ENCODE measurements around the gene SLC25A11.

SLC25A11 gene

DNA sequence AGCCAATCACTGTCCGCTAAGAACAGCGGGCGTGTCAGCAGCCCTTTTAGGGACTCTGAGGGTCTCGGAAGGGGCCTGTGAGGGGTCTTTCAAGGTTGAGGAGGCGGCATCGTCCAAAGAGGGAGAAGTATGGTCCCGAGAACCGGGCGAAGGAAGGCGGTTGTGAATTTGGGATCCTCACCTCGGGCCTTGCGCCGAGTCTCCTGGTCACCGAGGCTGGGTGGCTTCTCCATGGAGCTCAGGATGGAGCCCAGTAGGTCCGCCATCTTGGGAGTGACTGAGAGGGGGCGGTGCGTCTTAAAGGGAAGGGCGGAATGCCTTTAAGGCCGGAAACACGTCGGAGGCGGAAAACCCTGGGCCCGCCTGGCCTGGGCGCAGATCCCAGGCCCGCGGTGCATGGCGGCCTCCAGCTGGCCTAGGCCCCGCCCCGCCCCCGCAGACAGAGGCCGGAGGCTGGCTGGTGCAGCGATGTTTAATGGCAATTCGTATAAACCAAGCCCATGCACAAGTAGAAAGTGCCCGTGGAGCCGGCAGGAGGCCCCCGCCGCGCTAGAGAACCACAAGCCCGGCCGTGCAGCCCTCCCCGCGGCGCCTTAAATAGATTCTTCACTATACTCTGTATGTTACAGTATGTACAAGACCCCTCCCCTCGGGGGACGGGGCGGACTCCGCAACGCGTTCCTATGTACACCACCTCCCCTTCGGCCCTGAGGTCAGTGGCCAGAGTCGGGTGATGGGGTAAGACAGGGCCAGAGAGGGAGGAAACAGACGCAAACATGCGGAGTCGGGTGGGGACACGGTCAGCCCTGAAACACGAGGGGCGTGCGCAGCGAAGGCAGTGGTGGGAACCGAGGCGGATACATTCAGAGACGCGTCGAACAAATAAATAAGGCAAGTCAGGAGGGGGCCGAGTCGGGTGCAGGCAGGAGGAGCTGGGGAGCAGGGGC is 28.0 kb upstream of the SLC25A11 start, which contains the start of gene SPAG7:
TSS of gene SPAG7 (minus strand) at position 279 of the 947 bp plus-strand sequence. CDS start at position 266, 13 bp downstream.
- peak; percentile 87 for DNase-seq (ENCODE audit: extremely low spot score, insufficient read length, low read depth)
- no peak for FAIRE-seq

DNA sequence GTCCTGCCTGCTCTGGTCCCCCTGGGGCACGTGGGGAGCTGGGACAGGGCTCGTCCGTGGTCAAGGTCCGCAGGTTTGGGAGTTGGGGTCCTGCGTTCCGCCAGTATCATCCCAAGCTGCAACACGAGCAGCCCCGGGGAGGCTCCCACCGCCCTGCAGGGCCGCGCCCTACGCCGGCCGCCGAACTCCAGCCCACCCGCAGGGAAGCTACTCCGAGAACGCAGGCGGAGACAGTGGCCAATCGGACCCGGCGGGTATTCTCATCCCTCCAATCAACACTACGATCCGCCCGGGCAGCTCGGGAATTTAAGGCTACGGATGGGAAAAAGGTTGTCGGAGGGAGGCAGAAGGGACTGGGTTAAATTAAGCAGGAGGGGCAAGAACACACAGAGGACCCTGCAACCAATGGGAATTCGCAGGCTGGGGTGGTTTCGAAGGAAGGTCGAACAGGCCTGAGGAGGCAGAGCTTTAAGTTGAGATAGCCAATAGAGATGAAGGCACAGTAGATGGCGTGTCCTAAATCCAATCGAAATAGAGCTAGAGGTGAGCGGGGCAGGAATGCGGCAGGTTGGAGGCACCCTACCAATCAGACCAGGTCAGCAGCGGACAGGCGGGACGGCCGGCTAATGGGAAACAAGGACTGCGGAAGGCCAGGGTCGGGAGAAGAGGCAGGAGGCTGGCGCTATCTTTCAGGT is 27.1 kb upstream of the SLC25A11 start:
- DNase-seq (ENCODE audit: extremely low spot score, insufficient read length, low read depth) = peak; percentile 91
- peak; percentile 100 for FAIRE-seq

DNA sequence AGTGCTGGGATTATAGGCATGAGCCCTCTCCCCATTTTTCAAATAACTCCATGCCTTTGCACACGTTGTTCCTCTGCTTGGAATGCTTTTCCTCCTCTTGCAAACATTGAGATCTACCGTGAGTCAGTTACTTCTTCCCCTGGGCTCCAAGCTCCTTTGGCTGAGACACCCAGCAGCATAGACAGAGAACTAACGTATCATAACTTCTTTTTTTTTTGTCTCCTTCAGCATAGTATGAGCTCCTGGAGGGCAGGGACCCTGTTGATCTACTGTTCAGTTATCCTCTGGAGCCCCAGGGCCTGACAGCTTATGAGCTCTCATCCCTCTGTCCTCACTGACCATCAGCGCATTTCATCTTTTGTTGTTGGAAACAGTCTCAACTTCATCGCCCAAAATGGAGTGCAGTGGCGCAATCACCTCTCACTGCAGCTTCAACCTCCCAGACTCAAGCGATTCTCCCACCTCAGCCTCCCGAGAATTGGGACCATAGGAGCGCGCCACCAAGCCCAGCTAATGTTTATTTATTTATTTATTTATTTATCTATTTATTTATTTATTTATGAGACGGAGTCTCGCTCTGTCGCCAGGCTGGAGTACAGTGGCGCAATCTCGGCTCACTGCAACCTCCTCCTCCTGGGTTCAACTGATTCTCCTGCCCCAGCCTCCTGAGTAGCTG is 25.6 kb upstream of the SLC25A11 start:
- FAIRE-seq (no peak), DNase-seq (ENCODE audit: extremely low spot score, insufficient read length, low read depth) (no peak)

DNA sequence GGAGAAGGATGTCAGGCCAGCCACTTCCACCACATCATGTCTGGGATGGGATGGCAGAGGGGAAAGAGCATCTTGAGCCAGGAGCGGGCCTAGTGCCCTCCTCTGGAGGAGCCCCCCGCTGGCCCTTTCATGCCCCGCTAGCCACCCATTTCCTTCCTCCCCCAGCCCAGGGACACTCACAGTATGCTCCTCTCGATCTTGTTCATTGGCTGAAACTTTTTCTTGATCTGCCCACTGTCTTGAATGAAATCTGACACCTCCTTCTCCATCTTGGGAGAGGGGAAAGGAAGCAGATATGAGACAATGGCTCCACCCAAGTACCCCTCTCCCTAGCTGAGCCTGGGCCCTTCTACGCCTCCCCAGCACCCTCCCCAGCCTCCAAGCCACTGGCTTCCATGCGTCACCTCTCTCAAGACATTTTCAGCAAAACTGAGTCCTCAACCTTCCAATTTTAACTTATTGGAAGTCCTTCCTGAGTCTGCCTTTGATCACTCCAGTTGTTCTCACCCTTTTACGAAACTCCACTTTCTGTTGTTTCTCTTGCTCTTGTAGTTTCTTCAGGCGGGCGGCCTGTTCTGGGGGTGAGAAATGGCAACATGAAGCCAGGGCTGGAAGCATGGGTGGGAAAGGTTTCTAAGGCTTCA is 20.6 kb upstream of the SLC25A11 start:
- FAIRE-seq (no peak), DNase-seq (ENCODE audit: extremely low spot score, insufficient read length, low read depth) (no peak)

DNA sequence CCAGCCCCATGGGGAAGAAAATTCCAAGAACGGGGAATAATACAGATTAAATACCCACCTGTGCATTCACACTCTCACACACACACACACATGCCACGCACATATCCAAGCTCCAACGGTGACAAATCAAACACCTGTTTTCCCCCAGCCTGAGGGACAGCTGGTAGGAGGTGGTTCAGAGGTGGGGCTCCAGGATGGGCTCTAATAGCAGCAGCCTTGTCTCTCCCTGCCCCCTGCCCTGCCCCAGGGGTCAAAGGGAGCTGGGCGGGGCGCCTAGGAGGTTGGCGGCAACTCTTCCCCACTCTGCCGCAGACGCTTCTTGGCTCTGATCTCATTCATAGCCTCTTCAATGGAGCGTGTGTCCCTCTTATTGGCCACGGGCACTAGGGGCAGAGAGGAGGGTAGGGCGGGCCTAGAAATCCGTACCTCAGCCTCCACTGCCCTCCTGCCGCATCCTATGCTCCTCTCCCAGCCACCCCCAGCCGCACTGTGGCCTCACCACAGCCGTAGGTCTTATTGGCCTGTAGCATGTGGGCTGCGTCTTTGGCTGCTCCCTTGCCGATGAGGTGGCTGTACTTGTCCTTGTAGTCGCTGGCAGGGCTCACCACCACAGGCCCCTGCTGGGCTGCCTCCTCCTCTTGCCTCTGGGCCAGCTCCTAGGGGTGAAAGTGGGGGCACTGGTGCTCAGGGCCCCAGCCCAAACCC is 19.6 kb upstream of the SLC25A11 start:
- no peak for DNase-seq (ENCODE audit: extremely low spot score, insufficient read length, low read depth)
- no peak for FAIRE-seq

DNA sequence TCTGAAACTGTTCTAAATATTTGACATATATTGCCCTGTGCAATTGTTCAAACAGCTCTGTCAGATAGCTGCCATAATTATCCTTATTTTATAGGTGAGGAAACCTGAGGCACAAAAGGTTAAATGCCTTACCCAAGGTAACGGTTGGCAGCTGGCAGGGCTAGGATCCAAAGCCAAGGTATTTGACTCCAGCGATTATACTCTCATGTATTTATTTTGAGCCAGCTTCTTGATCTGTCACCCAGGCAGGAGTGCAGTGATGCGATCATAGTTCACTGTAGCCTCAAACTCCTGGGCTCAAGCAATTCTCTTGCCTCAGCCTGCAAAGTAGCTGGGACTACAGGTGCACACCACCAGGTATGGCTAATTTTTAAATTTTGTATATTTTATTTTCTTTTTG is 18.3 kb upstream of the SLC25A11 start:
- FAIRE-seq = no peak
- no peak for DNase-seq (ENCODE audit: extremely low spot score, insufficient read length, low read depth)

DNA sequence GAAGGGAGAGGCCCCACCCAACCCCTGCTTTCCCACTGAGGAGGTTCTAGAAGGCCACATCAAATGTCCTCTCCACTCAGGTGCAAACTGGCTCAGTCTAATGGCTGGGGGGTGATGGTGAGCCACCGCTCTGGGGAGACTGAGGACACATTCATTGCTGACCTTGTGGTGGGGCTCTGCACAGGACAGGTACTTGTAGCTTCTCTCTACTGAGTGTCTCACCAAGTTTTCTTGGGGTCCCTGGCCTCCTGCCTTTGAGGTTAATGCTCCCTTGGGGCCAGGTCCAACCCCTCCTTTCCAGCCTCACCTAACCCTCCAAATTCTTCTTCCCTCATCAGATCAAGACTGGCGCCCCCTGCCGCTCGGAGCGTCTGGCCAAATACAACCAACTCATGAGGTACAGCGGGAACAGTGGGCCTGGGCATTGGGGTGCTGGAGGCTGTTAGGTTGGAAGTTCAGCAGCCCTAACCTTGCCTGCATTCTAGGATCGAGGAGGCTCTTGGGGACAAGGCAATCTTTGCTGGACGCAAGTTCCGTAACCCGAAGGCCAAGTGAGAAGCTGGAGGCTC is 16.7 kb upstream of the SLC25A11 start:
- DNase-seq (ENCODE audit: extremely low spot score, insufficient read length, low read depth) (no peak), FAIRE-seq (peak; percentile 12)

DNA sequence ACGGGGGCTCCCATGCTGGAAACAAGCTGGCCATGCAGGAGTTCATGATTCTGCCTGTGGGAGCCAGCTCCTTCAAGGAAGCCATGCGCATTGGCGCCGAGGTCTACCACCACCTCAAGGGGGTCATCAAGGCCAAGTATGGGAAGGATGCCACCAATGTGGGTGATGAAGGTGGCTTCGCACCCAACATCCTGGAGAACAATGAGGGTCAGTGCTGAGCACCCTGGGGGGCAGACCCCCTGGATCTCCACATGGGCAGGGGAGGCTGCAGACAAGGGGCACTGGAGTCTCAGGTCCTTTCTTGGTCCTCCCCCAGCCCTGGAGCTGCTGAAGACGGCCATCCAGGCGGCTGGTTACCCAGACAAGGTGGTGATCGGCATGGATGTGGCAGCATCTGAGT is 15.2 kb upstream of the SLC25A11 start:
- DNase-seq (ENCODE audit: extremely low spot score, insufficient read length, low read depth) (no peak), FAIRE-seq (no peak)

DNA sequence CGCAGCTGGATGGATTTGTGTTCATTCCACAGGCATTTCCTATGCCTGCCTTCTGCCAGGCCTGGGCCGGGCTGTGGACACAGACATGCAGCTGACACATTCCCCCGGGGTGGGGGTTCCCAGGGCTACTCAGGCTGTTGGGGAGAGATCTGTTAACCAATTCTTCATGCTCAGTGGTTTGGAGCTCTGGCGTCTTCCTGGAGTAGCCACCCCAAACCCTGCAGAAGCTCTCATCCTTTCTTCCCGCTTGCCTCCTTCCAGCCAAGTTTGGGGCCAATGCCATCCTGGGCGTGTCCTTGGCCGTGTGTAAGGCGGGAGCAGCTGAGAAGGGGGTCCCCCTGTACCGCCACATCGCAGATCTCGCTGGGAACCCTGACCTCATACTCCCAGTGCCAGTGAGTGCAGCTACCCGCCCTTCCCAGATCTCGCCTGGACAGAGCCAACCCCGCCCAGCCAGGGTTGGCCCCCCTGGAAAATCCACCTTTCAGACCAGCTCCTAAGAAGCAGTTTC is 13.7 kb upstream of the SLC25A11 start:
- DNase-seq (ENCODE audit: extremely low spot score, insufficient read length, low read depth) (no peak), FAIRE-seq (no peak)

DNA sequence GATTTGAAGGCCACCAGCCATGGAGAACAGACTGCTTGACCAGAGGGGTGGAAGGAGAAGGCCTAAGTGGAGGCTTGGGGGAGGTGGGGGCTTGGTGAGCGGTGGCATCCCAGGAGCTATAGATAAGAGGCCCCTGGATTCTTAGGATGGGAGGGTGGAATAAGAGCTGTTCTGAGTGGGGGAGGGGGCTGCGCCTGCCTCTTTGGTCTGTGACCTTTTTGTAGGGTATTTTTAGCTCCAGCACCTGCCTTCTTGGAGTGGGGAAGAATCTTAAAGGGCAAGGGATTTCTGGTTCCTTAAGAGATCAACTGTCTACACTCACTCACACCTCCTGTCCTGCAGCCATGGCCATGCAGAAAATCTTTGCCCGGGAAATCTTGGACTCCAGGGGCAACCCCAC is 11.6 kb upstream of the SLC25A11 start:
- DNase-seq (ENCODE audit: extremely low spot score, insufficient read length, low read depth) (no peak), FAIRE-seq (no peak)

DNA sequence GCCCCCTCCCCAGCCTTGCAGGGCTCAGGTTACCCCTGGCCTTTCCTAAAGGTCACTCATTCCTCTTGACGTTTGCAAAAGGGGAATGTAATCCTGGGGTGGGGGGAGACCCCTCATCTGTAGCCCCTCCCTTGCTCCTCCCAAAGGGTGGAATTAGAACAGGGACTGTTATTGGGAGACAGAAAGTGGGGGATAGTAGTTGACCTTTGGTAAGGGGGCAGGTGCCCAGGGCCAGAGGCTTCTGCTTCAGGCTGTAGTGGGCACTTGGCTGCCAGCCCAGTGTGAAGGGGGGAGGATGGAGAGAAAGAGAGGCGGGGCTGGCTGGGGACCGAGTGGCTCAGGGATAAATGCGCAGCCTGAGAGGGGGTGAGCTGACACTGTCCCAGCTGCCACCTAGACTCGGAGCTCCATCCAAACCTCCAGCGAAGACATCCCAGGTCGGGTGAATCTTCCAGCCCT is 10.9 kb upstream of the SLC25A11 start, which contains the start of gene ENO3:
TSS of gene ENO3 (plus strand) at position 374 of the 459 bp plus-strand sequence. CDS start 711 bp downstream, outside the sequence.
- DNase-seq (ENCODE audit: extremely low spot score, insufficient read length, low read depth) (no peak), FAIRE-seq (peak; percentile 18)

DNA sequence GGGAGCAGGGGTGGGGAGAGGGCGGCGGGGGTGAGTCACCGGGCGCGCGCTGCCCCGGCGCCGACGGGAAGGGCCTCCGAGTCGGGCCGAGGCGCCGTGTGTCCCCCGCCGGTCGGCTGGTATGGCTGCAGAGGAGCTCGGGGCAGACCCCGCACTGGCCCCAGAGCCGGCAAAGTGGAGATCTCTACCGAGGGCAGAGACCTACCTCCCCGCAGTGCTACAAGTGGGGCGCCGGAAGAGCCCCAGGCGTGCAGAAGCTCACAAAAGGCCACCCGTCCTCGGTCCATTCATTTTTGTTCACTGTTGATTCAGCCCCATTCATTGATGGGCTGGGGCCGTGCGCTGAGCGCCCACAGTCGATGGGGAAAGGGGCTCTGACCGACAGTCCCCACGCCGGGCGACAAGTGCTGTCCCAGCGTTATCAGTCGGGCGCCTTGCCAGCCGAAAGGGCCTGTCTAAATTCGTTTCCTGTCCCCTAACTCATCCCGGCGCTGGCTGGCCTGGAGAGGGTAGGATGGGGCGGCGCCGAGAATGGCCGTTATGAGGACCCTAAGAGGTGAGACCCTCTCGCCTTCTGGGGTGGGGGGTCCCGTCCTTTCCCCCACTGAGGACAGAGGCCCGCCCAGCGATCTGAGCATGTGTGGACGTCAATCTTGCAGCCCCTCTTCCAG is 10.4 kb upstream of the SLC25A11 start:
- DNase-seq (ENCODE audit: extremely low spot score, insufficient read length, low read depth) (no peak), FAIRE-seq (peak; percentile 65)

DNA sequence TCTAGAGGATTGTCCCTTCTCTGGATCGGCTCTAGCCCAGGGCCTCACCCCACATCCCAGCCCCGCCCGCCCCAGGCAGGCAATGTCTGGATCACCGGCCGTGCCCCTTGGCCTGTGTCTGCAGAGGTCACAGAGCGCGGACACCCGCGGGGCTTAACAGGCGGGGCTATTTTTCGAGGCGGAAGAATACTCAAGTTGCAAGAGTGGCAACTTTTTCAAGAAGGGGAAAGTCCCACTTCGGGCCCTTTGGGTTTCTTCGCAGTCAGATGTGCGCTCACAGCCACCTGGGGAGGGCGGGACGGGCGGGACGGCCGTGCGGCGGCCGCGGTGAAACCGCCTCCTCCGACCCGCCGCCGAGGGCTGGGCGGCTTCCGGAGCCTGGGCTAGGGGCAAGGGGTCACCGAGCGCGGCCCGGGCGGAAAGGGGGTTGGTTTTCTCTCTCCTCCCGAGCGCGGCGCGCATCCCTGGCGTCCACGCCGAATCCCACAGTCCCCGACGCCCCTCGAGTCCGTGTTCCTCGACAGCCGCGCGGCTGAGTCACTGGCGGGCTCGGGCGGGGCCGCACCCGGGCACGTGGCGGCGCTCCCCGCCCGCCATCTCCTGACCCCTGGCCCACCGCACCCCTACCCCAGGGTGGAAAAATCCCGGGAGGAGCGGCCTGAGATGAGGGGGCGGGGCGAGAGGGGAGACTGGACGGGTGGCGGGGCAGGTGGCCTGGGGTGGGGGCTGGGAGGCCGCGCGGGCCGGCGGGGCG is 9.7 kb upstream of the SLC25A11 start:
- no peak for DNase-seq (ENCODE audit: extremely low spot score, insufficient read length, low read depth)
- peak; percentile 84 for FAIRE-seq

DNA sequence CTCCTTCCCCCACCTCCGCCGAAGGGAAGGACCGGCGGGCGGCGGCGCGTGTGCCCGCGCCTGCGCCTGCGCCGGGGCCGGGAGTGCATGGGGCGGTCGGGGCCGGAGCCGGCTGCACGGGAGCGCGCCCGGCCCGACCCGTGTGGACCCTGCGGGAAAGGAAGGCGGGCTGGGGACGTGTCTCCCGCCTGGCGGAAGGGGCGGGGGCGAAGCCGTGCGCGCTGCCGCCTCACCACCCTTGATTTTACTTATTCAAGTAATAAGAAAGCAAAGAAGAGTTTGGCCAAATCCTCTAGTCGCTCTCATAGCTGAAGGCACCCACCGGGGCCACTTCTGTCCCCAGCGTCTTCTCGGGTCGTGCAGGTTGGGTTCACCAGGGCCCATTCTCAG is 9.1 kb upstream of the SLC25A11 start:
- FAIRE-seq (no peak), DNase-seq (ENCODE audit: extremely low spot score, insufficient read length, low read depth) (peak; percentile 74)

DNA sequence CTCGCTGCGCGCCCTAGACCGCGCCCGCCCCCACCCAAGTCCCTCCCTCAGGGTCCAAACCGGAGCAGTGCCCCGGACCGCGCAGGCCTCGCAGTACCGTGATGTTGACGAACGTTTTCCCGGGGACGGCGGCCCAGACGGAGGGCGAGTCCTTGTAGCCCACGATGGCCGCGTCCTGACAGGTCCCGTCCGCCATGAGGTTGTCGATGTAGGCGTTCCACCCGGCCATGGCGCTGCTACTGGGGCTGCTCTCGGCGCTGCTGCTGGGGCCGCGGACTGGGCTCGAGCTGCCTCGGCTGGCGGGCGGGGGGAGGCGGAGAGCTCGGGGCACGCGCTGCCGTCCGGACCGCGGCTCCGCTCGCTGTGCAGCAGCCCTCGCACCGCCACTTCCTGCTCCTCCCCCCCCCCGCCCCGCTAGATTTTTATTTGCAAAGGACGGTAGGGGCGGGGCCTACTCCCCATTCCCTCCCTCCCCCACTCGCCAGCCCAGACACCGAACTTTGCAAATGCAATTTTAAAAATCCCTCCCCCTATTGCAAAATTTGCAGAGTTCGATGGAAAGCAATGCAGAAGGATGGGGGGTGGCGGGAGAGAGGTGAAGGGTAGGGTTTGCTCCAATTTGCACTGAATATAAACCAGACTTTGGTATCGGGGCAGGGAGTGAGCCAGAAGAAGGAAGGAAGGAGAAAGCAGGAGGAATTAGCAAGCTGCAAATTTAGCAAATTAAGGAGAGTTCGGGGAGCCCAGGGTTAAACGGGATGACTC is 8.5 kb upstream of the SLC25A11 start, which contains the start of gene PFN1:
TSS of gene PFN1 (minus strand) at position 365 of the 765 bp plus-strand sequence. CDS start at position 229, 136 bp downstream.
- FAIRE-seq (peak; percentile 90), DNase-seq (ENCODE audit: extremely low spot score, insufficient read length, low read depth) (peak; percentile 71)

DNA sequence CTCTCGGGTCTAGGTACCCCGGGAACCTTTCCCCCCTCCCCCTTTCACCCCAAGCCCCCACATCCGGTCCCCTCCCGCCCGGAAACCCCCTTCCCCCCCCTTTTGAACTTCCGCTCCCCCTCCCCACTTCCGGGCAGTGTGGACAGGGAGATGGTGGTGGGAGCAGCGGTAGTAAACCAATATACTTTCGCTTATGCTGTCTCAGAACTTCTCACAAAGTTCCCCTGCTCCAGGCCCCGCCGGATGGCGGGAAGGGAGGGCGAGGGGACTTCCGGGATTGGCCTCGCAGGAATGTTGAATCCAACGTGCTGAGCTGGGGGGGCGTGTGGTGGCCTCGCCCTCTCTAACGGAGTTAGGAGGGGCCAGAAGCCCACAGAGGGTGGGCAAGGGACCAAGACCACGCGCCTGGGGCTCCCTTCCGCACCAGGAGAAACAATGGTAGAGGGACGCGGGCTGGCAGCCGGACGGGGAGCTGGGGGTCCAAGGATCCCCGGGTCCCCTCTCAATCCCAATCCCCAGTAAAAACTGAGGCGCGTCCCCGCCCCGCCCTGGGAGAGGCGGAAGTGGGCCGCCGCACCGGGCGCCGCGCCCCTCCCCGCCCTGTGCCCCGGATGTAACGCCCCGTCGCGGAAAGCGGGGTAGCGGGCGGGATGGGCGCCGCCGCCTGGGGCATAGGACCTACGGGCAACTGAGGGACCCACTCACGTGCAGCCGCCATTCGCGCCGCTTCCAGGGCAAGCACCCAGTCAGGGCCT is 7.7 kb upstream of the SLC25A11 start:
- FAIRE-seq (peak; percentile 85), DNase-seq (ENCODE audit: extremely low spot score, insufficient read length, low read depth) (no peak)
